ENCODE results near the gene UFD1.
"Not testable (repeated sequence)": the region's sequence is repeated elsewhere in the genome, so short reads cannot be mapped to it uniquely, and the experiment has no call there.

UFD1 gene

GRCh38 chr22:19446603-19447329, 32.2 kb downstream of the UFD1 start:
- Histone ChIP-seq H3K79me2 (ENCODE audit: low read length) (peaks cover 67% of the 10 kb centered on the region), H3K27me3 (ENCODE audit: low read depth, low read length) (no peaks in the 10 kb centered on the region), H3K4me3 (ENCODE audit: low read length) (peak overlapping the region; percentile 89), H3K4me2 (ENCODE audit: low read length) (peak overlapping the region; percentile 84), H3K27ac (ENCODE audit: low read length) (peak overlapping the region; percentile 47), H3K36me3 (replicated peaks; ENCODE audit: low read depth, low read length) (peaks cover 46% of the 10 kb centered on the region), H3K4me1 (ENCODE audit: low read length) (peaks cover 22% of the 10 kb centered on the region), H2AFZ (ENCODE audit: low read depth, low read length) (0 out of 2 replicates have a peak overlapping the region, but pooled peaks have one; percentile 56), H3K9me3 (ENCODE audit: insufficient read depth, low read length) (no peaks in the 10 kb centered on the region), H3K9ac (ENCODE audit: low read length) (peak overlapping the region; percentile 89), H4K20me1 (ENCODE audit: insufficient read depth, low read length) (peaks cover 21% of the 10 kb centered on the region; the same call in 1 of the 2 replicates)
- TF ChIP-seq EZH2phosphoT487 (IDR thresholded peaks at IDR 0.05; ENCODE audit: low read depth): no peak
- TF ChIP-seq, protein P1, sequence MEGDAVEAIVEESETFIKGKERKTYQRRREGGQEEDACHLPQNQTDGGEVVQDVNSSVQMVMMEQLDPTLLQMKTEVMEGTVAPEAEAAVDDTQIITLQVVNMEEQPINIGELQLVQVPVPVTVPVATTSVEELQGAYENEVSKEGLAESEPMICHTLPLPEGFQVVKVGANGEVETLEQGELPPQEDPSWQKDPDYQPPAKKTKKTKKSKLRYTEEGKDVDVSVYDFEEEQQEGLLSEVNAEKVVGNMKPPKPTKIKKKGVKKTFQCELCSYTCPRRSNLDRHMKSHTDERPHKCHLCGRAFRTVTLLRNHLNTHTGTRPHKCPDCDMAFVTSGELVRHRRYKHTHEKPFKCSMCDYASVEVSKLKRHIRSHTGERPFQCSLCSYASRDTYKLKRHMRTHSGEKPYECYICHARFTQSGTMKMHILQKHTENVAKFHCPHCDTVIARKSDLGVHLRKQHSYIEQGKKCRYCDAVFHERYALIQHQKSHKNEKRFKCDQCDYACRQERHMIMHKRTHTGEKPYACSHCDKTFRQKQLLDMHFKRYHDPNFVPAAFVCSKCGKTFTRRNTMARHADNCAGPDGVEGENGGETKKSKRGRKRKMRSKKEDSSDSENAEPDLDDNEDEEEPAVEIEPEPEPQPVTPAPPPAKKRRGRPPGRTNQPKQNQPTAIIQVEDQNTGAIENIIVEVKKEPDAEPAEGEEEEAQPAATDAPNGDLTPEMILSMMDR (IDR thresholded peaks at IDR 0.05; ENCODE audit: low read depth, low read length): no peak

DNA sequence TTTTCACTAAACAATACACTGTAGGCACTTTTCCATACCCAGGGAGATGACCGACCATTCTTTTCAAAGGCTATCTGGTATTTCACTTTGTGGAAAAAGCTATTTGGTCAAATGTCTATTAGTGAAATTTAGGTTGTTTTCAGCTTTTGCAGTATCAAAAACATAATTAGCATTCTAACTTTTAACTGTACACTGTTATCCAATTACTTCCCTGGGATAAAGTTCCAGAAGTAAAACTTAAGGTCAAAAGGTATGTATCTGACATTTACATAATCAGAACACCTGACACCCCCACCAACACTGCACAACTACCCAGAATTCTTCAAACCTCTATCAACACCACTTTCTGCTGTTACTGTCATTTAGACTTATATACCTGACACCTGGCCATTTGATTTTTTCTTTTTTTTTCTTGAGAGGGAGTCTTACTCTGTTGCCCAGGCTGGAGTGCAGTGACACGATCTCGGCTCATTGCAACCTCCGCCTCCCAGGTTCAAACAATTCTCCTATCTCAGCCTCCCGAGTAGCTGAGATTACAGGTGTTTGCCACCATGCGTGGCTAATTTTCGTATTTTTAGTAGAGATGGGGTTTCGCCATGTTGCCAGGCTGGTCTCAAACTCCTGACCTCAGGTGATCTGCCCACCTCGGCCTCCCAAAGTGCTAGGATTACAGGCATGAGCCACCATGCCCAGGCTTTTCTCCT, 33.6 kb downstream of the UFD1 start:
- not testable (repeated sequence) for H3K9ac ChIP-seq (ENCODE audit: low read length); H2AFZ ChIP-seq (ENCODE audit: low read depth, low read length); H3K4me3 ChIP-seq (ENCODE audit: low read length); H3K27ac ChIP-seq (ENCODE audit: low read length); H3K4me2 ChIP-seq (ENCODE audit: low read length); H3K9me3 ChIP-seq (ENCODE audit: insufficient read depth, low read length); H3K27me3 ChIP-seq (ENCODE audit: low read depth, low read length)
- Histone ChIP-seq H3K4me1 (ENCODE audit: low read length) (peaks cover 22% of the 10 kb centered on the region), H3K36me3 (replicated peaks; ENCODE audit: low read depth, low read length) (peaks cover 50% of the 10 kb centered on the region), H3K79me2 (ENCODE audit: low read length) (peaks cover 80% of the 10 kb centered on the region), H4K20me1 (ENCODE audit: insufficient read depth, low read length) (peaks cover 29% of the 10 kb centered on the region)

DNA sequence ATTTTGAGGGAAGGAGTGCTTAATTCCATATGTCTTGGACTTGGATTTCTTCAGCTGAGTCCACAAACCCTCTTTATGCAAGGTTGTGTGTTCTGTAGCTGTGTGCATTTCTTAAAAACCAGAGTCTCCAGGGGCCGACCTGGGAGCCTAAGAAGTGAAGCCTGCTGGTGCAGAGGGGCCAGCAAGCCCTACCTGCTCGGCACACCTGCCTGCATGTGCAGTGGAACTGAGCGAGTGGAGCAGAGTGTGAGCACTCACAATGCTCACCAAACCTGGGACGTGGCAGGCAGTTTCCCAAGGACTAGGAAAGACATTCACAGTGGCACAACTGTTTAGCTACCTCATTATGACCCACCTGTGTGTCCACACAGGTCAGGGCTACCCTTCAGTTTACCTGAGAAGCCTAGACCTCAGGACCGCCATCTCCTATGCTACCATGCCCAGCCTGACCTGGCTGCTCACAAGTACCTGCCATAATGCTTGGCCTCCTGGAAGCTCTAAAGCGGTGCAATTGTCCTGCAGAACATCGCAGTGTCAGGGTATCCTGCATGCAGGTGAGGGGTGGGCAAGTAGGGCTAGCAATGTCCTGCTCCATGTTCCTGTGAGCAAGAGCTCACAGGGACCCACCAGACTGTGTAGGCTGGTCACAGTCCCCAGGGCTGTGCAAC, 35.3 kb downstream of the UFD1 start:
- TF ChIP-seq, protein P1 (IDR thresholded peaks at IDR 0.05; ENCODE audit: low read depth, low read length): no peak
- no peak for TF ChIP-seq EZH2phosphoT487 (IDR thresholded peaks at IDR 0.05; ENCODE audit: low read depth)
- H3K4me2 ChIP-seq (ENCODE audit: low read length): no peak overlapping the region
- H3K27ac ChIP-seq (ENCODE audit: low read length): no peak overlapping the region
- no peak overlapping the region for H3K4me3 ChIP-seq (ENCODE audit: low read length)
- H3K36me3 ChIP-seq (replicated peaks; ENCODE audit: low read depth, low read length): peaks cover 47% of the 10 kb centered on the region
- H3K9ac ChIP-seq (ENCODE audit: low read length): no peak overlapping the region
- no peak overlapping the region for H2AFZ ChIP-seq (ENCODE audit: low read depth, low read length)
- no peaks in the 10 kb centered on the region for H3K27me3 ChIP-seq (ENCODE audit: low read depth, low read length)
- H3K79me2 ChIP-seq (ENCODE audit: low read length): peaks cover 80% of the 10 kb centered on the region
- peaks cover 33% of the 10 kb centered on the region for H4K20me1 ChIP-seq (ENCODE audit: insufficient read depth, low read length)
- peaks cover 13% of the 10 kb centered on the region for H3K4me1 ChIP-seq (ENCODE audit: low read length)
- H3K9me3 ChIP-seq (ENCODE audit: insufficient read depth, low read length): no peaks in the 10 kb centered on the region

DNA sequence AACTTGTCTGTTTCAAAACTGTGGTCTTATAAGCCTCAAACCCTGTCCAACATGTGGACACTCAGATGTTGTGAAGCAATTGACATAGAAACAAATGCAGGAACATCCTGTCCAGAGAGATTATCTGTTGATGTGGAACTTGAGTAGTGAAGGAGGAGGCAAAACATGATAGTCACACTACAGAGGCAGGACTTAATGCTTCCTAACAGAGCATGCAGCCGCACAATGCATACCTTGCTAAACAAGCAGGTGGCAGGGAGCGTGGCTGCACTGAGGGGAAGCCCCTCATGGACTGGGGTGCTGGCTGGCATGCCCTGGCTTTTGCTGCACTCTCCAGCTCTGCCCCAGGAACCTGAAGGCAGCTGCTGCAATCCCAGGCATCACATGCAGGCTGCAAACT, 36.8 kb downstream of the UFD1 start:
- H3K27me3 ChIP-seq (ENCODE audit: low read depth, low read length): no peaks in the 10 kb centered on the region
- H3K9ac ChIP-seq (ENCODE audit: low read length): no peak overlapping the region
- H3K9me3 ChIP-seq (ENCODE audit: insufficient read depth, low read length): no peaks in the 10 kb centered on the region
- H4K20me1 ChIP-seq (ENCODE audit: insufficient read depth, low read length): peaks cover 33% of the 10 kb centered on the region
- no peak overlapping the region for H3K4me2 ChIP-seq (ENCODE audit: low read length)
- TF ChIP-seq, protein P1 (IDR thresholded peaks at IDR 0.05; ENCODE audit: low read depth, low read length): no peak
- TF ChIP-seq EZH2phosphoT487 (IDR thresholded peaks at IDR 0.05; ENCODE audit: low read depth): no peak
- no peak overlapping the region for H3K27ac ChIP-seq (ENCODE audit: low read length)
- peaks cover 70% of the 10 kb centered on the region for H3K79me2 ChIP-seq (ENCODE audit: low read length)
- no peak overlapping the region for H3K4me3 ChIP-seq (ENCODE audit: low read length)
- peaks cover 53% of the 10 kb centered on the region for H3K36me3 ChIP-seq (replicated peaks; ENCODE audit: low read depth, low read length)
- H2AFZ ChIP-seq (ENCODE audit: low read depth, low read length): no peak overlapping the region
- peaks cover 7% of the 10 kb centered on the region for H3K4me1 ChIP-seq (ENCODE audit: low read length)
